Upper lobe of right lung (tissue), 1 donor: ENCODE results near the gene PC. TPM values are rescaled to one million over a fixed set of nuclear protein-coding genes. Genes with fewer than 3 reads are reported as not detected.
"Not testable (repeated sequence)": the region's sequence is repeated elsewhere in the genome, so short reads cannot be mapped to it uniquely, and the experiment has no call there.

Experiments used
- ATAC-seq: fragments of 200-7000 bp; cut with Tn5 transposase; one replicate; pipeline ENCODE4 v1.9.1; 2020; ENCODE audit warnings: mild to moderate bottlenecking, moderate library complexity
- DNase-seq: peaks from one replicate; pipeline ENCODE4 v3.0.0-alpha.2; 2020
- H3K27ac ChIP-seq: fragments of 200-600 bp; one replicate; pipeline ENCODE4 v1.8.0; 2022
- H3K27me3 ChIP-seq: fragments of 200-600 bp; one replicate; pipeline ENCODE4 v1.8.0; 2022; ENCODE audit warnings: mild to moderate bottlenecking
- H3K36me3 ChIP-seq: fragments of 200-600 bp; one replicate; pipeline ENCODE4 v1.8.0; 2022
- H3K4me1 ChIP-seq: fragments of 200-600 bp; one replicate; pipeline ENCODE4 v1.8.0; 2022
- H3K4me3 ChIP-seq: fragments of 200-600 bp; one replicate; pipeline ENCODE4 v1.8.0; 2022; ENCODE audit warnings: mild to moderate bottlenecking
- H3K9me3 ChIP-seq: fragments of 200-600 bp; one replicate; pipeline ENCODE4 v1.8.0; 2022
- intact Hi-C: fragments of 100-400 bp; cut with DNase I; formaldehyde crosslinking; loops from one replicate; pipeline ENCODE4 v1.11.0; 2022
- microRNA-seq: library from miRNA; unstranded; fragments of <30 nt; microRNA quantifications from one replicate; pipeline ENCODE4 v1.2.0, GENCODE V29; 2020; ENCODE audit warnings: borderline microRNAs expressed
- total RNA-seq: library from RNA; stranded (reverse); fragmentation: NEBNext Ultra II Directional; extraction: Animal tissue kit (Norgen Biotek cat#: 25700); gene quantifications from one replicate; pipeline ENCODE4 v1.2.1, GENCODE V29; 2021
- TF ChIP-seq, protein P1 (sequence below): fragments of 200-600 bp; IDR thresholded peaks from one replicate; pipeline ENCODE4 v1.8.0; 2022; ENCODE audit warnings: antibody characterized with exemption
- donor health status: DM: no; HTN: yes; CAD: no; lungs with severe emphysema.

Gene PC
- total RNA-seq, 1 donor from 2014 or later = 12.7 TPM

- ATAC-seq (no peak), DNase-seq (no peak)
- H3K9me3 ChIP-seq = no peaks in the 10 kb centered on the region
- no peaks in the 10 kb centered on the region for H3K27me3 ChIP-seq
- no peaks in the 10 kb centered on the region for H3K4me1 ChIP-seq
- intact Hi-C loops = no loop called here
- no peak overlapping the region for H3K4me3 ChIP-seq
- TF ChIP-seq, protein P1, sequence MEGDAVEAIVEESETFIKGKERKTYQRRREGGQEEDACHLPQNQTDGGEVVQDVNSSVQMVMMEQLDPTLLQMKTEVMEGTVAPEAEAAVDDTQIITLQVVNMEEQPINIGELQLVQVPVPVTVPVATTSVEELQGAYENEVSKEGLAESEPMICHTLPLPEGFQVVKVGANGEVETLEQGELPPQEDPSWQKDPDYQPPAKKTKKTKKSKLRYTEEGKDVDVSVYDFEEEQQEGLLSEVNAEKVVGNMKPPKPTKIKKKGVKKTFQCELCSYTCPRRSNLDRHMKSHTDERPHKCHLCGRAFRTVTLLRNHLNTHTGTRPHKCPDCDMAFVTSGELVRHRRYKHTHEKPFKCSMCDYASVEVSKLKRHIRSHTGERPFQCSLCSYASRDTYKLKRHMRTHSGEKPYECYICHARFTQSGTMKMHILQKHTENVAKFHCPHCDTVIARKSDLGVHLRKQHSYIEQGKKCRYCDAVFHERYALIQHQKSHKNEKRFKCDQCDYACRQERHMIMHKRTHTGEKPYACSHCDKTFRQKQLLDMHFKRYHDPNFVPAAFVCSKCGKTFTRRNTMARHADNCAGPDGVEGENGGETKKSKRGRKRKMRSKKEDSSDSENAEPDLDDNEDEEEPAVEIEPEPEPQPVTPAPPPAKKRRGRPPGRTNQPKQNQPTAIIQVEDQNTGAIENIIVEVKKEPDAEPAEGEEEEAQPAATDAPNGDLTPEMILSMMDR = no peak
- no peaks in the 10 kb centered on the region for H3K36me3 ChIP-seq
- H3K27ac ChIP-seq = no peak overlapping the region
Observed at GRCh38 chr11:66810576-66811185, 147.5 kb downstream of the PC start.

DNA sequence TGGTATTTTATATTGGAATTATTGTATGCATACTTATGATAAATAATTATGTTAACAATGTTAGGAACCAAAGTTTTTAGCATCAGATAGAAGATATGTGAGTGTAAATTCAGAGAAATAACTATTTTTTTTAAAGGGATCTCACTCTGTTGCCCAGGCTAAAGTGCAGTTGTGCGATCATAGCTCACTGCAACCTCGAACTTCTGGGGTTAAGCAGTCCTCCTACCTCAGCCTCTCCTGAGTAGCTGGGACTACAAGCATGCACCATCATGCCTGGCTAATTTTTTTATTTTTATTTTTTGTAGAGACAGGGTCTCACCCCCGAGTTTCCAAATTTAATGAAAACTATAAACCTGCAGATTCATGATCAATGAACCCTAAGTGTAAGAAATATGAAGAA is 148.6 kb downstream of the PC start:
- H3K27me3 ChIP-seq = no peaks in the 10 kb centered on the region
- TF ChIP-seq, protein P1 = no peak
- no peaks in the 10 kb centered on the region for H3K9me3 ChIP-seq
- no peak for DNase-seq
- intact Hi-C loops = no loop called here
- ATAC-seq = no peak
- no peak overlapping the region for H3K4me3 ChIP-seq
- no peak overlapping the region for H3K27ac ChIP-seq
- H3K4me1 ChIP-seq = no peaks in the 10 kb centered on the region
- no peaks in the 10 kb centered on the region for H3K36me3 ChIP-seq

GRCh38 chr11:66800720-66801428 is 157.3 kb downstream of the PC start:
- ATAC-seq (no peak), DNase-seq (no peak)
- Histone ChIP-seq H3K27me3 (no peaks in the 10 kb centered on the region), H3K36me3 (no peaks in the 10 kb centered on the region), H3K4me1 (no peaks in the 10 kb centered on the region), H3K27ac (no peak overlapping the region), H3K9me3 (no peaks in the 10 kb centered on the region), H3K4me3 (no peak overlapping the region)
- TF ChIP-seq, protein P1 = no peak
- intact Hi-C loops = no loop called here

- H3K36me3 ChIP-seq, H3K27ac ChIP-seq, H3K4me1 ChIP-seq, H3K27me3 ChIP-seq, intact Hi-C loops, H3K4me3 ChIP-seq, ATAC-seq, DNase-seq, H3K9me3 ChIP-seq: not testable (repeated sequence)
Observed at GRCh38 chr11:66799815-66800214, 158.4 kb downstream of the PC start.

Small RNA genes lying within 50 kb of the gene (microRNA-seq; reads per million reads assigned to microRNA genes)
- not detected for gene MIR3163

Other genes with a start within 250 kb of the PC start
- 8.1 TPM for gene SPTBN2, start 229.2 kb downstream of the PC start, total RNA-seq
- 18.4 TPM for gene RCE1, start 114.9 kb downstream of the PC start, total RNA-seq
- gene LRFN4, start 101.3 kb downstream of the PC start, total RNA-seq = 14.0 TPM
- not detected for gene C11orf86, start 16.9 kb upstream of the PC start, total RNA-seq
- gene SYT12, start 64.8 kb upstream of the PC start, total RNA-seq = not detected
- 16.7 TPM for gene RHOD, start 98.5 kb upstream of the PC start, total RNA-seq
- gene KDM2A, start 160.9 kb upstream of the PC start, total RNA-seq = 79.5 TPM